GM18505 (cell line): ENCODE data around the gene FNDC8.

Experiments
- ATAC-seq: cut with Tn5 transposase; IDR thresholded peaks from one replicate; pipeline ENCODE4 v1.9.1; 2021; ENCODE audit not compliant: unreplicated experiment
- POLR2A ChIP-seq: IDR thresholded peaks from 4 replicates; pipeline ENCODE4 v1.6.1; 2011; ENCODE audit warnings: borderline replicate concordance; ENCODE audit not compliant: insufficient read depth, insufficient read length; ENCODE audit errors: extremely low read depth

The FNDC8 gene

GRCh38 chr17:35121315-35121714 lies at the start of gene FNDC8:
Gene FNDC8, plus strand, starts transcription at chr17:35121615. Its CDS starts 79 bp downstream, at chr17:35121694.
- no peak for ATAC-seq
- no peak for TF ChIP-seq POLR2A

- ATAC-seq, result no peak
- no peak for TF ChIP-seq POLR2A
Measured at GRCh38 chr17:35073183-35073790, 48.1 kb upstream of the FNDC8 start.

GRCh38 chr17:35073991-35074627 lies 47.3 kb upstream of the FNDC8 start:
- TF ChIP-seq POLR2A, result no peak
- no peak for ATAC-seq

- no peak for TF ChIP-seq POLR2A
- no peak for ATAC-seq
Measured at GRCh38 chr17:35074711-35075707, 46.4 kb upstream of the FNDC8 start.

- ATAC-seq, result no peak
- no peak for TF ChIP-seq POLR2A
Measured at GRCh38 chr17:35076874-35077273, 44.5 kb upstream of the FNDC8 start.

GRCh38 chr17:35079547-35080423 lies 41.6 kb upstream of the FNDC8 start:
- ATAC-seq, result no peak
- no peak for TF ChIP-seq POLR2A

GRCh38 chr17:35080536-35080935 lies 40.9 kb upstream of the FNDC8 start:
- no peak for TF ChIP-seq POLR2A

GRCh38 chr17:35081638-35082037 lies 39.8 kb upstream of the FNDC8 start:
- TF ChIP-seq POLR2A, result no peak
- ATAC-seq, result no peak

More at GRCh38 chr17:35080536-35080935, 40.9 kb upstream of the FNDC8 start:
- no peak for ATAC-seq

- no peak for ATAC-seq
- TF ChIP-seq POLR2A, result no peak
Measured at GRCh38 chr17:35082073-35082657, 39.2 kb upstream of the FNDC8 start.

GRCh38 chr17:35083071-35083470 lies 38.3 kb upstream of the FNDC8 start:
- TF ChIP-seq POLR2A, result no peak
- ATAC-seq, result no peak

GRCh38 chr17:35084987-35085386 lies 36.4 kb upstream of the FNDC8 start:
- no peak for ATAC-seq
- no peak for TF ChIP-seq POLR2A

- TF ChIP-seq POLR2A, result no peak
- ATAC-seq, result no peak
Measured at GRCh38 chr17:35086164-35086563, 35.3 kb upstream of the FNDC8 start.
